Measurements from ENCODE around the gene SLC6A11.

GRCh38 chr3:10855083-10855870 is 39.2 kb downstream of the SLC6A11 start:
- no peak for TF ChIP-seq CTCF (IDR thresholded peaks at IDR 0.05)
- TF ChIP-seq EZH2 (IDR thresholded peaks at IDR 0.05; ENCODE audit: borderline replicate concordance, insufficient read depth, low read depth, low read length, poor library complexity, severe bottlenecking) = no peak

All from B cell (primary cell).